HG02981 (cell line): ENCODE measurements around the gene SLC30A4.

Source experiments
- ATAC-seq: cut with Tn5 transposase; IDR thresholded peaks from one replicate; pipeline ENCODE4 v1.9.1; 2021; ENCODE audit warnings: mild to moderate bottlenecking, moderate library complexity; ENCODE audit not compliant: unreplicated experiment

The SLC30A4 gene

DNA sequence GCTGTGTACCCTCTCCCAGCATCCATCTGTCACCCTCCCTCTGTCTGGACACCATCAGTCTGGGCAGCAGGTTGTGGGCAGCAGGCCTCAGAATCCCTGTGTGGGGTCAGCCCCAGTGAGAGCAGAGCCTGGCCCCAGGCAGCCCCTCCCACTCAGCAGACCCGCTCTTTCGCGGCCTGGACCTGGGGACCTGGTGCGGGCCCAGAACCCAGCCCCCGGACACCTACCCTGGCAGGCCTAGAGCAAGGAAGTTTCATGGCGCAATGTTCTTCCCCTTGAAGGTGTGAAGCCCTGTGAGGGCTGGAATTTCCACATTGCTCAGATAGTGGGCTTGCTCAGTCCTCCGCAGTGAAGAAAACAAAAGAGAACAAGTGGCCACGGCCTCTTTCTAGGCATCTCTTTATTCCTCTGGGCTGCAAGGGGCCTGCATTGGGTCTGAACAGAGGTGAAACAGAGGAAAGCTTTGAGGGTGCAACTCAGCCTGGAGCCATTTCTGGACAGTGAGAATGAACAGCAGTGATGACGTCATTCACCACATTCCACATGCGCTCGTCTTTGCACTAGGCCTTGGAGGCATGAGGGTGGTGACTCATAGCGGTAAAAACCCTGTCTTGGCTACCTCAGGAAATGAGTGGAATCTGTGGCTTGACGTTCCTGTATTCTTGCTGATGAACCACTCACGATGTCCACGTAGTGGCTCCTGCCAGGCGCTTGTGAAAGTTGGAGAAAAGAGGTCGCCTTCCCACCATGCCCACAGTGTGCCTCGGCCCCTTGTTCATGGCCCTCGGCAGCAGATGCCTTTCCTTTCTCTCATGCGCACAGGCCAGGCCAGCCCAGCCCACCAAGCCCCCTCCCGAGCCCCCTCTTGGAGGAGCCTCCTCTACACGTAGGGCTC lies 66.1 kb downstream of the SLC30A4 start:
- no peak for ATAC-seq

DNA sequence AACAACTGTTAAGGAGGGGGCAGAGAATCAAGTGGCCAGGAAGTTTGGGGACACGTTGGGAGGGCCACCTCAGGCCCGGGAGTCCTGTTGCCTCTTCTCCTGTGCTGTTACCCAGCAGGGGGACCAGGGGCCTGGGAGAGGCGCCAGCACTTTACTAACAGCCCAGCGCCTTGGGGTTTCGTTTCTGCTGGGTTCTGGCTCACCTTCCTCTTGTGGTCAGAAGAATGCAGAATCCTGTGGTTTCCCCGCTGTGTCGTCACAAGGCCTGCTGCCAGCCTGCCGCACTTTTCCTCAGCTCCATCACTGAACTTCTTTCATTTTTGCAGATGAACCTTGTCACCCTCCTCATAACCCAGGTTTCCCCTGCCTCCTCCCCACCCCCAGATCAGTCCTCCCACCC lies 67.7 kb downstream of the SLC30A4 start:
- ATAC-seq: peak; percentile 54

DNA sequence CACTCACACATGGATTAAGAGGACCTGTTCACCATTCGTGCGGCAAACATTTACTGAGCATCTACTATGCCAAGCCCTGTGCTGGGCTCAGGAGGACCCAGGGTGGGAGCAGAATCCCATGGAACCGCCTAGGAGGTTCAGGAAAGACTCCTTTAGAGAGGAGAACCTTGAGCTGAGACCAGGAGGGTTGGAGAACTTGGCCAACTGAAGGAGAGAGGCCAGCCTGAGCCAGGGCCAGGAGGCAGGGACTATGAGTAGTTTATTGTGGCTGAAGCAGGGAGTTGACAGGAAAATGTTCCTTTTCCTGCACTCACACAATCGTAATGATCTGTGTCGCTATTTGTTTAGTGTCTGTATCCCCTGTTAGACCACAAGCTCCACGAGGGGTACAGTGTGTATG lies 71.3 kb downstream of the SLC30A4 start:
- no peak for ATAC-seq

DNA sequence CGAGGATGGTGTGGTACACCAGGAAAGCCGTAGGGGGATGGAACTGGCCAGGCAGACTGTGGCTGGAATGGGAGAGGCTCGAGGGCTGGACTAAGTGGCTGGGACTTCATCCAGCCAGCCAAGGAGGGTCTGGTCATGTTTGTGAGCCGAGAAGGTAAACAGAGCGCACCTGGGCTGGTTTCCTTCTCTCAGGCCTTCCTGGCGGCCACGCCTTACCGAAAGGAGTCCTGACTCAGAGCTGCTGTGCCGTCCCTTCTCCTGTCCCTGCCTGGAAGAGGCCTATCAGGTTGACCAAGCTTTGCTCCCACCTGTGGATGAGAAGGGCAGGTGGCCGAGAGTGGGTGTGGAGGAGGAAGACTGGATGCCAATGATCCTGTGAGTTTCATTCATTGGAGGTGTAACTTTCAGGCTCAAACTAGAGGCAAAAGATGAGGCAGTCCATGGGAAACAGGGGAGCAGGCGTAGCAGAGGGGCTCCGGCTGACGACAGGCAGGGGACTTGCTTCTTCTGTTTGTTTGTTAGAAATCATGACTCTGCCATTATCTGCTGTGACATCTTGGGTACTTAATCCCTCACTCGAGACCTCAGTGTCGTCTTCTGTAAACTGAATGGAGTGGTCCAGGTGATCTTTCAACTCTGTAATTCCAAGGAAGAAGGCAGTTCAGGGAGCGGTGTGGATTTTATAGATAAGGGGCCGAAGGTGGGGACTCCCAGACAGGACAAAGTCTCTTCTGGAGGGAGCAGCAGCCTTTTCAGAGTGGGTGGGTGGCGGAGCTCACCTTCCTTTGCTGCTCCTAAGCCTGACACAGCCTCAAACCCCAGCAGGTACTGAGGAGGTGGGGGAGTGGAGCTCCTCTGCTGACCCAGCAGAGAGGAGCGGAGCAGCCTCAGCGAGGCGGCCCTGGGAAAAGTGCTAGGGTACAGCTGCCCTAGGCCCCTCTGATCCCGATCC lies 72.4 kb downstream of the SLC30A4 start:
- ATAC-seq: no peak

- no peak for ATAC-seq
These were observed 73.2 kb downstream of the SLC30A4 start for GRCh38 chr15:45449395-45449794.

- no peak for ATAC-seq
These were observed 74.3 kb downstream of the SLC30A4 start for GRCh38 chr15:45448066-45448915.

GRCh38 chr15:45443645-45444044 lies 78.9 kb downstream of the SLC30A4 start:
- no peak for ATAC-seq

DNA sequence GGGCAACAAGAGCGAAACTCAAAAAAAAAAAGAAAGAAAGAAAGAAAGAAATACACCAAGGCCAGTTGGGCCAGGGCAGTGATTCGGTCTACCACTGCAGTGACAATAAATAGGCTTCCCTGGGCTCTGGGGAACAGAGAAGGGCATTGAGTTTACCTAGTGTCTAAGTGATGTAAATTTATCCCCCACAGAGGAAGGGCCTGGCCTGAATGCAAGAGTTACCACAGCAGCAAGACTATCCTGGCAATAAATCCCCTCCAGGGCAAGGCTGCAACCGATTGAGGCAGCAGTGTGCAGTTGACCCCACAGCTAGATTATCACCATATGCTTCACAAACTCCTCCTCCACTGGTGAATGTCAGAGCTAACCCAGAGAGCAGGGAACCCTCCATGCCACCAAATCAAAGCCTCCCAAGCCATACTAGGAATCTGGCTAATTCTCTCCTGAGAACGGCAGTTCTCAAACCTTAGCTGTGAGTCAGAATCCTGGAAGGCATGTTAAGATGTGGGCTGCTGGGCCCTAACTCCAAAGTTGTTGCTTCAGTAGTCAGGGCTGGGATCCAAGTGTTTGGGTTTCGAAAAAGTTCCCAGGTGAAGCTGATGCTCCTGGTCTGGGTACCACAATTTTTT lies 79.9 kb downstream of the SLC30A4 start:
- ATAC-seq: no peak

DNA sequence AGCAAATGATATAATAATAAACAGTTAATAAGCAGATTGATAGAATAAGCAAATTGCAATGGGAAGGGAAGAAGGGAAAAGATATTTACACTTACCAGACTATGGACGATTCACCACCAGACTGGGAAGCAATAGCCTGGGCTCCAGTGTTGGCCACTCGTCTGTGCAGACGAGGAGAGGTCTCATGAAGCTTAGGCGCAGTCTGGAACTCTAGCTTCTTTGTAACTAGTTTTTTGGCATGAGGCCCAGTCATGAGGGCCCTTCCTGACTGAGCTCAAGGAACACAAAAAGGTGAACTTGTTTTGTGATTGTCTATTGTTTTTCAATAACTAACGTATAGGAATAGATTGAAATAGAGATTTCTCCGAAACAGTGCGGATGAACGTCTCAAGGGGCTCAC lies 80.9 kb downstream of the SLC30A4 start:
- ATAC-seq: no peak

- ATAC-seq: no peak
These were observed 81.5 kb downstream of the SLC30A4 start for GRCh38 chr15:45441036-45441435.

DNA sequence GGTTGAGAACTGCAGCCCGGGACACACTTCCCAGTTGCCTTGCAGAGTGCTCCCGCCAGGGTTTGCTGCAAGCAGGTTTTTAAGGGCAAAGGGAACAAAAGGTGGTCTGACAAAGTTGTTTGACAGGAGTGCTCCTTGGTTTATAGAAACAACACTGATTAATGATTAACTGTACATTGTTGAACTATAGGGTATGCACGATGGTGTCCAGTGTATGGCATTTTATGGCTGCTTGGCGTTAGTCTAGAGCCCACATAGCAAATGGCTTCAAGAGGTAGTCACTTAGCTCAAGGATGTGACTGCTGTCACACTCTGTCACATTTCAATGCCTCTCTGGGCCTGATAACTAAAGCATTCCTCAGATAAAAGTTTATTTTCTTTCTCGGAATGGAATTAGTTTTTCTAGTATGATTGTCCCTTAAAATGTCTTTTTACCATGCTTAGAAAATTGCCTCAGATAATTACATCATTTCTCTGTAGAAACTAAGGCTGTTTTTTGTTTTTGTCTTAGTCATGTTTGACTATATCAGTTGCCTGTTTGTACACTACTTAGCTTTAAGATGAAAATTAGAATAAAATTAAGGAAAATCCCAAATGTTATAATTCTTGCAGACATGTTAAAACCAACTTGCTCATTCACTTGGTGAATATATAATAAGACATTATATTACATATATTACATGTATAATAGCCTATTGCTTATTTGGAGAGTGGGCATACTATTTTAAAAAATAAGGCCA lies 82.9 kb downstream of the SLC30A4 start:
- ATAC-seq: no peak

GRCh38 chr15:45435124-45435903 lies 87.2 kb downstream of the SLC30A4 start:
- ATAC-seq: no peak

GRCh38 chr15:45434078-45434567 lies 88.4 kb downstream of the SLC30A4 start:
- ATAC-seq: no peak

DNA sequence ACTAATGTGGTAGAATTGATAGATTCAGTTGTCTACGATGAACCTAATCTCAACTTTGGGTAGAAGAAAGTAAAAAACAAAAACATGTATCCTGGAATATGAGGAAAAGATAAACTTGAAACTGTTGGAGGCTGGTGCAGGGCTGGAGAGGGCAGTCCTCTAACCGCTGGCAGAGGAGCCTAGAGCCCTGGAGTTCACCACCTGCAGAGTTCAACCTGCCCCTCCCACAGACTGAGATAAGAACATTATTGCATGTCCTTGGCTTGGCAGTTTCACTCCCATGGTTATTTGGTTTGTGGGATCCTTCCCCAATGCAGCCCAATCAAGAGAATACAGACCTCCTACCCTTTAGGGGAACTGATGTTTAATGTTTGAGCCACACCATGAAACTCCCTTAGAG lies 91.0 kb downstream of the SLC30A4 start:
- no peak for ATAC-seq

DNA sequence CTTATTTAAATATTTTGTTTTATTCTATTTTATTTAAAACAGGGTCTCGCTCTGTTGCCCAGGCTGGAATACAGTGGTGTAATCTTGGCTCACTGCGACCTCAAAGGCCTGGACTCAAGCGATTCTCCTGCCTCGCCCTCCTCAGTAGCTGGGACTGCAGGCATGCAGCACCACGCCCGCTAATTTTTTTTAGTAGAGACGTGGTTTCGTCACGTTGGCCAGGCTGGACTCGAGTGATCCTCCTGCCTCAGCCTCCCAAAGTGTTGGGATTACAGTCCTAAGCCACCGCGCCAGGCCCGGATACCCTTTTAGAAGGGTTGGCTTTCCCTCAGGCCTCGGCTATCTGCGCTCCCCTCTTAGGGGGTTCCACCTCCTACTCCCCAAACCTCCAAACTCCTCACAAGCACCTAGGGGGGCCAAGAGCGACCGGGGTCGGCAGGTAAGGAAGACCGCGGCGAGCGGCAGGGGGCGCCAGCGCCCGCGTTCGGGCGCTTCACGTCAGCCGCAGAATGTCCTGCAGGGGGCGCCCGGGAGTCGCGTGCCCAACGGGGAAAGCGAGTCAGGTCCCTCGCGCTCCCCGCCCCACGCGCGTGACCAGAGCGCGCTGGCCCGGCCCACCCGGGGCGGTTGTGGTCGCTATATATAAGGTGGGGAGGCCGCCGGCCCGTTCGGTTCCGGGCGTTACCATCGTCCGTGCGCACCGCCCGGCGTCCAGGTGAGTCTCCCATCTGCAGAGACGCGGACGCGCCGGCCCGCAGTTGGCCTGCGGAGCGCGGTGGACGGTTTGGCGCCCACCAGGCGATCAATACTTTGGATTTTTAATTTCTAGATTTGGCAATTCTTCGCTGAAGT lies 92.4 kb downstream of the SLC30A4 start:
- no peak for ATAC-seq
